ENCODE measurements around the gene ST8SIA2.

GRCh38 chr15:92393071-92393979 lies at the start of gene ST8SIA2:
- TF ChIP-seq EZH2 (IDR thresholded peaks at IDR 0.05; ENCODE audit: insufficient read depth, poor library complexity, severe bottlenecking) (no peak), EZH2phosphoT487 (IDR thresholded peaks at IDR 0.05; ENCODE audit: insufficient read depth, low read depth) (no peak)
